Adrenal gland (tissue), 19 donors: ENCODE data around the gene DNASE2. TPM values are rescaled to one million over a fixed set of nuclear protein-coding genes. Genes with fewer than 3 reads are reported as not detected.

Experiments
- DNase-seq, 7 donors: peaks; one replicate each; pipeline ENCODE4 v3.0.0-alpha.2; 2019 to 2020
- H3K27ac ChIP-seq, 5 donors: fragments of 200-600 bp; sonication (generic) in 4 of 5; 1 replicate in 3 of 5; 2 replicates in 2 of 5; pipeline versions ENCODE4 v1.5.1 to v1.8.0; 2016 to 2020; ENCODE audit warnings: mild to moderate bottlenecking in 1 of 5
- H3K27me3 ChIP-seq: fragments of 200-600 bp; 2 replicates; pipeline ENCODE4 v1.8.0; 2021
- H3K36me3 ChIP-seq, 2 donors: fragments of 200-600 bp; replicated peaks in 1 of 2; 1 replicate in 1 of 2; 2 replicates in 1 of 2; pipeline versions ENCODE4 v1.5.1 to v1.8.0; 2018 to 2022
- H3K4me1 ChIP-seq, 2 donors: fragments of 200-600 bp; replicated peaks in 1 of 2; 1 replicate in 1 of 2; 2 replicates in 1 of 2; pipeline versions ENCODE4 v1.5.1 to v1.8.0; 2018 to 2021
- H3K4me3 ChIP-seq, 4 donors: fragments of 200-600 bp; sonication (generic) in 3 of 4; one replicate each; pipeline ENCODE4 v1.5.1; 2016 to 2018
- H3K9me3 ChIP-seq, 3 donors: fragments of 200-600 bp; sonication (generic) in 1 of 3; replicated peaks in 1 of 3; 1 replicate in 2 of 3; 2 replicates in 1 of 3; pipeline versions ENCODE4 v1.5.1 to v1.8.0; 2016 to 2021
- POLR2A ChIP-seq, 2 donors: fragments of 450-650 bp; IDR thresholded peaks; one replicate each; pipeline ENCODE4 v1.6.1; 2017; ENCODE audit warnings: antibody characterized with exemption in 2 of 2, mild to moderate bottlenecking in 2 of 2, moderate library complexity in 1 of 2
- WGBS, 4 donors: extraction: QIAGEN DNeasy Blood & Tissue Kit in 2 of 4; methylation state at CpG; one replicate each; pipeline versions ENCODE4 v1.1.5 to v1.1.7; 2013 to 2017; 5-methylcytosine and 5-hydroxymethylcytosine counted together
- intact Hi-C, 2 donors: fragments of 100-400 bp; cut with DNase I; formaldehyde crosslinking; loops; one replicate each; pipeline versions ENCODE4 v1.14.1 to v1.15.0; 2022 to 2023
- long read RNA-seq, 10 donors: library from polyadenylated mRNA in 3 of 10; unstranded in 2 of 10; stranded (forward) in 1 of 10; transcript quantifications; one replicate each; pipeline ENCODE4 v2.0.0 and lab custom pipeline, GENCODE V29; 2021 to 2026
- polyA plus RNA-seq, 3 donors: library from polyadenylated mRNA; stranded (reverse); fragments of 200-250 nt in 2 of 3; fragments of 350-450 nt in 1 of 3; fragmentation: Illumina TruSeq in 1 of 3; extraction: RNeasy Lipid Tissue Mini Kit (QIAGEN cat#74804) in 1 of 3; gene quantifications; one replicate each; pipeline ENCODE4 v1.2.3, GENCODE V29; 2013 to 2014
- total RNA-seq, 9 donors: library from RNA; depleted of rRNA in 4 of 9; stranded (reverse); fragments of >200 nt in 4 of 9; fragments of 120-200 nt in 1 of 9; fragmentation: NEBNext Ultra II Directional in 1 of 9; extraction: Animal tissue kit (Norgen Biotek cat#: 25700) in 1 of 9; gene quantifications; one replicate each; pipeline versions ENCODE4 v1.1.0 to v1.2.4, GENCODE V29; 2013 to 2023
- TF ChIP-seq, protein P1 (sequence below), 6 experiments: fragments of 450-650 bp in 4 of 6; fragments of 200-600 bp in 2 of 6; sonication (generic) in 1 of 6; IDR thresholded peaks; 1 replicate in 5 of 6; 2 replicates in 1 of 6; pipeline versions ENCODE4 v1.5.1 to v1.8.0; 2016 to 2021; ENCODE audit warnings: antibody characterized with exemption in 6 of 6, mild to moderate bottlenecking in 2 of 6, moderate library complexity in 1 of 6
- donor health status: healthy with polysubstance abuse.
- donor health status: Bipolar disorder and iron deficiency.
- donor health status: DM: yes; HTN: yes; CAD: no.
- donor health status: DM: no; HTN: no; CAD: no.
- donor health status: DM: no; HTN: no; CAD: no.
- donor health status: DM: yes; HTN: yes; CAD: no.

The DNASE2 gene
- total RNA-seq: 10 to 100 TPM in 8 of 9 donors, 1 to 10 TPM in 1; 3.3 to 83.4 (median 53.8) TPM
- polyA plus RNA-seq: 10 to 100 TPM; 13.6 to 22.2 (median 17.9) TPM
- long read RNA-seq, donor 1, partial matches to known transcripts: 0 of 1 reads
- long read RNA-seq, donor 1, other reads (novel, unspliced or antisense): 0 of 1 reads
- long read RNA-seq, donor 2, partial matches to known transcripts: 0 of 3 reads
- long read RNA-seq, donor 2, other reads (novel, unspliced or antisense): 0 of 3 reads
- long read RNA-seq, donor 3, partial matches to known transcripts: 0 of 4 reads
- long read RNA-seq, donor 3, other reads (novel, unspliced or antisense): 0 of 4 reads
- long read RNA-seq, donor 4, transcript DNASE2-201 (6 exons, 1,955 nt): major isoform, 24 of 27 reads
- long read RNA-seq, donor 4, partial matches to known transcripts: 2 of 27 reads
- long read RNA-seq, donor 4, other reads (novel, unspliced or antisense): 1 of 27 reads
- long read RNA-seq, donor 5, transcript DNASE2-201 (6 exons, 1,955 nt): major isoform, 137 of 142 reads
- long read RNA-seq, donor 5, partial matches to known transcripts: 2 of 142 reads
- long read RNA-seq, donor 5, other reads (novel, unspliced or antisense): 2 of 142 reads
- long read RNA-seq, donor 6, transcript DNASE2-201 (6 exons, 1,955 nt): major isoform, 16 of 20 reads
- long read RNA-seq, donor 6, partial matches to known transcripts: 3 of 20 reads
- long read RNA-seq, donor 6, other reads (novel, unspliced or antisense): 1 of 20 reads
- long read RNA-seq, donor 7: 0 reads
- long read RNA-seq, donor 8, transcript DNASE2-201 (6 exons, 1,955 nt): major isoform, 8 of 8 reads
- long read RNA-seq, donor 8, partial matches to known transcripts: 0 of 8 reads
- long read RNA-seq, donor 8, other reads (novel, unspliced or antisense): 0 of 8 reads
- long read RNA-seq, donor 9, partial matches to known transcripts: 0 of 5 reads
- long read RNA-seq, donor 9, other reads (novel, unspliced or antisense): 0 of 5 reads
- long read RNA-seq, donor 10, partial matches to known transcripts: 0 of 2 reads
- long read RNA-seq, donor 10, other reads (novel, unspliced or antisense): 0 of 2 reads

DNA sequence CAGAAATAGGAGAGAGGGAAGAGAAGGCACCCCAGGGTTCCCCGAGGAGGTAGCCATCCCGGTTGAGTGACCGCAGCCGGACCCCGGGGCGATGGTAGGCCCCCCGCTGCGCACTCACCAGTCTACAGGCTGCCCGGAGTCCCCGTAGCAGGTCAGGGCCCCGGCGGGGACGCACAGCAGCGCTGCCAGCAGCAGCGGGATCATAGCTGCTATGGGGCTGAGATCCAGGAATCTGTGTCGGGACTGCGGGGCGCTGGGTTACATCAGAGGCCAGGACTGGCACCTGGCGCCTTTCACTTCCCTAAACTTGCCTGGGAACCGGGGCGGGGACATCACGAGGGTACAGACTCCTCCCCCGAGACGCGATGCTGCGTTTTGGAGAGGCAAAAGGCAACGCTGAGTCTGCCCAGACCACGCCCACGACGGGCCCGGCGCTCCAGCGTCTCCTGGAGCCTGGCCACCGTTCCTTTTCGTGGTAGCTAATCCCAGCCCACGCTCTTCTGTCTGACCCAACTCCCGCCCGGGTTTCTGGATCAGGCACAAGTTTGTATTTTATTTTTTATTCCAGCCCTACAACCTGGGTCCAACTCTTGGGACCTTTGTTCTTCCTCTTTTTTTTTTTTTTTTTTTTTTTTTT is at the start of gene DNASE2:
DNASE2 (minus strand) TSS at position 278 of the 637 bp plus-strand sequence; CDS start at position 204, 74 bp downstream.
- intact Hi-C loops: no loop called here
- DNase-seq: peak; percentile 95 to 98 (median 98)
- Histone ChIP-seq H3K4me1 (peaks cover 0 to 13% of the 10 kb centered on the region in 2 donors), H3K36me3 (peaks cover 0 to 22% of the 10 kb centered on the region in 2 donors), H3K4me3 (peak within 1 kb of the TSS; percentile 71 to 95 (median 80)), H3K9me3 (no peaks in the 10 kb centered on the region), H3K27ac (peak within 1 kb of the TSS in 4 of 5 donors; percentile 65 to 94 (median 83)), H3K27me3 (peaks cover 20% of the 10 kb centered on the region)
- WGBS, 4 donors: 0 to 1% (median 0%) methylated on average over 7 to 38 of the region's 38 CpGs
- peak; percentile 49 to 87 for TF ChIP-seq POLR2A (IDR thresholded peaks at IDR 0.05)
- TF ChIP-seq, protein P1, sequence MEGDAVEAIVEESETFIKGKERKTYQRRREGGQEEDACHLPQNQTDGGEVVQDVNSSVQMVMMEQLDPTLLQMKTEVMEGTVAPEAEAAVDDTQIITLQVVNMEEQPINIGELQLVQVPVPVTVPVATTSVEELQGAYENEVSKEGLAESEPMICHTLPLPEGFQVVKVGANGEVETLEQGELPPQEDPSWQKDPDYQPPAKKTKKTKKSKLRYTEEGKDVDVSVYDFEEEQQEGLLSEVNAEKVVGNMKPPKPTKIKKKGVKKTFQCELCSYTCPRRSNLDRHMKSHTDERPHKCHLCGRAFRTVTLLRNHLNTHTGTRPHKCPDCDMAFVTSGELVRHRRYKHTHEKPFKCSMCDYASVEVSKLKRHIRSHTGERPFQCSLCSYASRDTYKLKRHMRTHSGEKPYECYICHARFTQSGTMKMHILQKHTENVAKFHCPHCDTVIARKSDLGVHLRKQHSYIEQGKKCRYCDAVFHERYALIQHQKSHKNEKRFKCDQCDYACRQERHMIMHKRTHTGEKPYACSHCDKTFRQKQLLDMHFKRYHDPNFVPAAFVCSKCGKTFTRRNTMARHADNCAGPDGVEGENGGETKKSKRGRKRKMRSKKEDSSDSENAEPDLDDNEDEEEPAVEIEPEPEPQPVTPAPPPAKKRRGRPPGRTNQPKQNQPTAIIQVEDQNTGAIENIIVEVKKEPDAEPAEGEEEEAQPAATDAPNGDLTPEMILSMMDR (IDR thresholded peaks at IDR 0.05): no peak

GRCh38 chr19:12930002-12930645 is 48.9 kb upstream of the DNASE2 start:
- no peaks in the 10 kb centered on the region for H3K9me3 ChIP-seq
- WGBS, 4 donors: 90 to 93% (median 93%) methylated on average over 11 to 19 of the region's 19 CpGs
- intact Hi-C loops: no loop called here
- TF ChIP-seq, protein P1 (IDR thresholded peaks at IDR 0.05): no peak
- TF ChIP-seq POLR2A (IDR thresholded peaks at IDR 0.05): no peak
- H3K27me3 ChIP-seq: no peaks in the 10 kb centered on the region
- H3K4me1 ChIP-seq: peaks cover 10 to 11% of the 10 kb centered on the region in 2 donors
- H3K4me3 ChIP-seq: no peak overlapping the region
- H3K27ac ChIP-seq: no peak overlapping the region
- peak in 1 of 7 donors; percentile 22 for DNase-seq
- peaks cover 0 to 54% of the 10 kb centered on the region in 2 donors for H3K36me3 ChIP-seq

- H3K4me3 ChIP-seq: no peak overlapping the region
- peaks cover 0 to 76% of the 10 kb centered on the region in 2 donors for H3K36me3 ChIP-seq
- intact Hi-C loops: no loop called here
- 94 to 99% (median 96%) methylated on average over 16 to 29 of the region's 29 CpGs for WGBS, 4 donors
- TF ChIP-seq, protein P1 (IDR thresholded peaks at IDR 0.05): no peak
- TF ChIP-seq POLR2A (IDR thresholded peaks at IDR 0.05): no peak
- no peak for DNase-seq
- no peaks in the 10 kb centered on the region for H3K27me3 ChIP-seq
- no peaks in the 10 kb centered on the region for H3K9me3 ChIP-seq
- no peaks in the 10 kb centered on the region for H3K4me1 ChIP-seq
- no peak overlapping the region for H3K27ac ChIP-seq
Observed at GRCh38 chr19:12924621-12925310, 43.5 kb upstream of the DNASE2 start.
